MM.1S (cell line): ENCODE measurements around the gene DNAJC15.

Experiments
- EZH2 ChIP-seq: fragments of 300-600 bp; sonication (generic); optimal IDR thresholded peaks from 2 replicates; pipeline ENCODE3; 2017; ENCODE audit warnings: low read depth, mild to moderate bottlenecking, antibody characterized with exemption, low read length, mixed read lengths
- EZH2phosphoT487 ChIP-seq: fragments of 300-600 bp; sonication (generic); IDR thresholded peaks from 2 replicates; pipeline ENCODE4 v1.6.1; 2018; ENCODE audit warnings: antibody characterized with exemption, low read length
- TF ChIP-seq, protein P1 (sequence below): fragments of 300-600 bp; sonication (generic); IDR thresholded peaks from 2 replicates; pipeline ENCODE4 v1.5.1; 2016; ENCODE audit warnings: antibody characterized with exemption, low read length, mixed read lengths

DNA sequence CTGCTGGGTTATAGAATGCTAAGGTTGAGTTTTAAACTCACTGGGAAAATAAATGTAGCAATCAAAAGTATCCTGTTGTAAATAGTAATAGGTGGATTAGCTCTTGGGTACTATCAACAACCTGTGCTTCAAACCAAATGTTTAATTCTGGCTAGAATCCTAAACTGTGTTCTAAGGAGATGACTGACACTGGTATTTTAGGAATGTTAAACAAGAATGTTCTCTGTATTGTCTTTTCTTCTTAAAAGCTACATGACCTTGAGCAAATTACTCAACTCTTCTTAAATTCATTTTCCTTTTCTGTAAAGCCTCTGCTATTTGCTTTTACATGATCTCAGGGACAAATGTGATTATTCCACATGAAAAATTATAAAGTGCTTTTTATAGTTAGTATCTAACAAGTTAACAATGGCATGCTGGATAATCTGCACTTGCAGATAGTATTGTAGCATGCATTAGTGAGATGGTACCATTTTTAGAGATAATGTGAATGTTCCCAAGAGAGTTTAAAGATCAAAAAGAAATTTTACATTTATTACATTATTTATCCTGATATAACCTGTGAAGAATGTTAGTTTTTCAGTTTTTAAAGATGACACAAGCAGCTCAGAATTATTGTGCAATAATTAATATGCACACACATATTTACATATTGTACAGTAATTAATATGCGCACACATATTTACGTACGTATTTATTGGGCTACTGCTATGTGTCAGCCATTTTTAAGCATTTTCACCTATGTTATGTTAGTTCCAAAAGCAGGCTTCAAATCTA lies 17.7 kb upstream of the DNAJC15 start:
- TF ChIP-seq, protein P1, sequence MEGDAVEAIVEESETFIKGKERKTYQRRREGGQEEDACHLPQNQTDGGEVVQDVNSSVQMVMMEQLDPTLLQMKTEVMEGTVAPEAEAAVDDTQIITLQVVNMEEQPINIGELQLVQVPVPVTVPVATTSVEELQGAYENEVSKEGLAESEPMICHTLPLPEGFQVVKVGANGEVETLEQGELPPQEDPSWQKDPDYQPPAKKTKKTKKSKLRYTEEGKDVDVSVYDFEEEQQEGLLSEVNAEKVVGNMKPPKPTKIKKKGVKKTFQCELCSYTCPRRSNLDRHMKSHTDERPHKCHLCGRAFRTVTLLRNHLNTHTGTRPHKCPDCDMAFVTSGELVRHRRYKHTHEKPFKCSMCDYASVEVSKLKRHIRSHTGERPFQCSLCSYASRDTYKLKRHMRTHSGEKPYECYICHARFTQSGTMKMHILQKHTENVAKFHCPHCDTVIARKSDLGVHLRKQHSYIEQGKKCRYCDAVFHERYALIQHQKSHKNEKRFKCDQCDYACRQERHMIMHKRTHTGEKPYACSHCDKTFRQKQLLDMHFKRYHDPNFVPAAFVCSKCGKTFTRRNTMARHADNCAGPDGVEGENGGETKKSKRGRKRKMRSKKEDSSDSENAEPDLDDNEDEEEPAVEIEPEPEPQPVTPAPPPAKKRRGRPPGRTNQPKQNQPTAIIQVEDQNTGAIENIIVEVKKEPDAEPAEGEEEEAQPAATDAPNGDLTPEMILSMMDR, result no peak
- TF ChIP-seq EZH2phosphoT487 (no peak), EZH2 (no peak)
